GM23248 (cell line): ENCODE data around the gene USP48.

ENCODE experiments used
- EZH2 ChIP-seq: fragments of 200-600 bp; sonication (generic); IDR thresholded peaks from 2 replicates; pipeline ENCODE4 v1.6.1; 2018; ENCODE audit warnings: antibody characterized with exemption, mild to moderate bottlenecking; ENCODE audit not compliant: insufficient read depth, poor library complexity, severe bottlenecking
- EZH2phosphoT487 ChIP-seq: fragments of 200-600 bp; sonication (generic); IDR thresholded peaks from 2 replicates; pipeline ENCODE4 v1.6.1; 2018; ENCODE audit warnings: antibody characterized with exemption, moderate library complexity, mild to moderate bottlenecking, low read depth; ENCODE audit not compliant: insufficient read depth

- no peak for TF ChIP-seq EZH2
- no peak for TF ChIP-seq EZH2phosphoT487
Observed at GRCh38 chr1:21659924-21660326, 123.0 kb downstream of the USP48 start.
